ENCODE measurements around the gene EIF4A2. TPM values are rescaled to one million over a fixed set of nuclear protein-coding genes. Genes with fewer than 3 reads are reported as not detected.

Gene EIF4A2
- total RNA-seq, 1 donor from 2014 or later, result 1,764 TPM

DNA sequence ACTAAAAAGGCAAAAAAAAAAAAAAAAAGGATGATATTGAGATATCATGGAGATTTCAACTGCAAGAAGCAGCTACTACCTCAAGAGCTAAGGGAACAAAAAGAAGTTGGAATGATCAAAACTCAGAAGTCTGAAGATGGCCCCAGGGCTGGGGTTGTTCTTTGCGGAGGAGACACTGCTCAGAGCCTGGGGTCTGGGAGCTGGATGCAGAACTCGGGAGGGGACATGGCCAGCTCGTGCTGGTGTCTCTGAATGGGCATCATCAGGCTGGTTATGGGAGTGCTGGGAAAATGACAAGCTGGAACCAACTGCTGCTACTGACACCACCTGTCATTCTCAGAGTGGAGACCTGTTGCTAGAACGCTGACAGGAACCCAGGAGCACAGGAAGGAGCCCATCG is 45.0 kb downstream of the EIF4A2 start:
- no peak overlapping the region for H3K27ac ChIP-seq
- no peak overlapping the region for H2AFZ ChIP-seq (replicated peaks)
- H3K4me3 ChIP-seq, result no peak overlapping the region
- H3F3A ChIP-seq (ENCODE audit: low read depth), result peaks cover 39% of the 10 kb centered on the region
- H3K36me3 ChIP-seq, result no peaks in the 10 kb centered on the region
- H3K79me2 ChIP-seq (ENCODE audit: low read depth), result no peaks in the 10 kb centered on the region
- no peak overlapping the region for H3K27ac Mint-ChIP-seq
- peaks cover 90% of the 10 kb centered on the region for H3K27me3 ChIP-seq
- no peak overlapping the region for H3K9ac ChIP-seq
- H3K4me2 ChIP-seq, result peak overlapping the region; percentile 20
- H3K36me3 Mint-ChIP-seq, result no peaks in the 10 kb centered on the region
- no peak for DNase-seq (ENCODE audit: low spot score)
- H3K9me3 ChIP-seq (ENCODE audit: low read depth), result no peaks in the 10 kb centered on the region
- H3K4me1 ChIP-seq, result peaks cover 34% of the 10 kb centered on the region
- H3K9me3 Mint-ChIP-seq, result peaks cover 5% of the 10 kb centered on the region
- peaks cover 34% of the 10 kb centered on the region for H3K4me1 Mint-ChIP-seq
- H3K27me3 Mint-ChIP-seq (ENCODE audit: insufficient read depth, low read depth), result peaks cover 43% of the 10 kb centered on the region
- H3K4me3 Mint-ChIP-seq, result no peak overlapping the region
- no peak for TF ChIP-seq EZH2 (IDR thresholded peaks at IDR 0.05)
- TF ChIP-seq, protein P1, sequence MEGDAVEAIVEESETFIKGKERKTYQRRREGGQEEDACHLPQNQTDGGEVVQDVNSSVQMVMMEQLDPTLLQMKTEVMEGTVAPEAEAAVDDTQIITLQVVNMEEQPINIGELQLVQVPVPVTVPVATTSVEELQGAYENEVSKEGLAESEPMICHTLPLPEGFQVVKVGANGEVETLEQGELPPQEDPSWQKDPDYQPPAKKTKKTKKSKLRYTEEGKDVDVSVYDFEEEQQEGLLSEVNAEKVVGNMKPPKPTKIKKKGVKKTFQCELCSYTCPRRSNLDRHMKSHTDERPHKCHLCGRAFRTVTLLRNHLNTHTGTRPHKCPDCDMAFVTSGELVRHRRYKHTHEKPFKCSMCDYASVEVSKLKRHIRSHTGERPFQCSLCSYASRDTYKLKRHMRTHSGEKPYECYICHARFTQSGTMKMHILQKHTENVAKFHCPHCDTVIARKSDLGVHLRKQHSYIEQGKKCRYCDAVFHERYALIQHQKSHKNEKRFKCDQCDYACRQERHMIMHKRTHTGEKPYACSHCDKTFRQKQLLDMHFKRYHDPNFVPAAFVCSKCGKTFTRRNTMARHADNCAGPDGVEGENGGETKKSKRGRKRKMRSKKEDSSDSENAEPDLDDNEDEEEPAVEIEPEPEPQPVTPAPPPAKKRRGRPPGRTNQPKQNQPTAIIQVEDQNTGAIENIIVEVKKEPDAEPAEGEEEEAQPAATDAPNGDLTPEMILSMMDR (IDR thresholded peaks at IDR 0.05), result no peak
- no peak for TF ChIP-seq EZH2phosphoT487 (IDR thresholded peaks at IDR 0.05)
- peaks cover 10% of the 10 kb centered on the region for H4K20me1 ChIP-seq (ENCODE audit: low read depth)

DNA sequence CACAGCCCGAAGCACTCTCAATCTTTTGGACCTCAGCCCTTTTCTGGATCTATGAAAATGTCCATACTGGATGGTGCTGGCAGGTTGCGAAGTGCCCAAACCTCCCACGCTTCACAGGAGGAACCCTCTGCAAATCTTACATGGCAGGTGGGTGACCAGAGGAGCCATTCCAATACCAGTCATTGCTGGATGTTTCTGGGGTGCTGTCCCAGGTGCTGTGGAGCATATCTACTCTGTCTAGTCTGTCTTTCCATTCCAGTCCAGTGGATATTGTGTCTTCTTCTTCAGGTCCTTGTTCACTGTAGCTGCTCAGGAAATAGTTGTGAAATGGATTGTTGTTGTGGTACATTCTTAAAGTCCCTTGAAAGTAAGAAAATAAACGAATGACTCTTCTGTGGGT is 48.4 kb downstream of the EIF4A2 start:
- H3K9me3 ChIP-seq (ENCODE audit: low read depth), result no peaks in the 10 kb centered on the region
- H3K27me3 ChIP-seq, result peaks cover 62% of the 10 kb centered on the region
- TF ChIP-seq, protein P1 (IDR thresholded peaks at IDR 0.05), result no peak
- TF ChIP-seq EZH2 (IDR thresholded peaks at IDR 0.05), result no peak
- TF ChIP-seq EZH2phosphoT487 (IDR thresholded peaks at IDR 0.05), result no peak
- no peaks in the 10 kb centered on the region for H3K36me3 ChIP-seq
- peaks cover 11% of the 10 kb centered on the region for H3F3A ChIP-seq (ENCODE audit: low read depth)
- no peaks in the 10 kb centered on the region for H3K36me3 Mint-ChIP-seq
- no peak overlapping the region for H3K4me2 ChIP-seq
- H3K79me2 ChIP-seq (ENCODE audit: low read depth), result no peaks in the 10 kb centered on the region
- H3K4me1 ChIP-seq, result peaks cover 8% of the 10 kb centered on the region
- H3K27ac ChIP-seq, result no peak overlapping the region
- no peak overlapping the region for H3K9ac ChIP-seq
- H3K4me3 Mint-ChIP-seq, result no peak overlapping the region
- peaks cover 8% of the 10 kb centered on the region for H3K4me1 Mint-ChIP-seq
- no peak for DNase-seq (ENCODE audit: low spot score)
- no peak overlapping the region for H3K4me3 ChIP-seq
- H3K27me3 Mint-ChIP-seq (ENCODE audit: insufficient read depth, low read depth), result peaks cover 34% of the 10 kb centered on the region
- H3K9me3 Mint-ChIP-seq, result peaks cover 5% of the 10 kb centered on the region
- H3K27ac Mint-ChIP-seq, result no peak overlapping the region
- no peak overlapping the region for H2AFZ ChIP-seq (replicated peaks)
- no peaks in the 10 kb centered on the region for H4K20me1 ChIP-seq (ENCODE audit: low read depth)

DNA sequence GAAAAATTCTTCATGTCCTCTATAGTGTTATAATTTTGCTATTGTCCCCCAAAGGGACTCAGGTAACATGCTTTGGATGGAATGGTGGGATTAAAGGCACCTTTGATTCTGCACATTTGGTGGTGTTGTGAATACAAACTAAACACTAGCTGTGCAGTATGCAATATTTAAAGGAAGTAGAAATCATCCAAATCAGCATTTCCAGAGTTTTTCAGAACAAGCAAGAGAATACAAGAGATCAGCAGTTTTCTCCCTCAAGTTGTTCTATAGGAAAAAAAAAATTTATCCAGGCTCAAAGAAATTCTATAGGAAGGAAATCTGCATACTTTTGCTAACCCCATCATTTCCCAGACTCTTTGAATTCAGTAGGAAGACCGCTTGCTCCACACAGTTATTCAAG is 48.9 kb downstream of the EIF4A2 start:
- H3K27ac ChIP-seq, result no peak overlapping the region
- H3K27me3 ChIP-seq, result peaks cover 58% of the 10 kb centered on the region
- TF ChIP-seq EZH2phosphoT487 (IDR thresholded peaks at IDR 0.05) (no peak), EZH2 (IDR thresholded peaks at IDR 0.05) (no peak)
- TF ChIP-seq, protein P1 (IDR thresholded peaks at IDR 0.05), result no peak
- Mint-ChIP-seq H3K36me3 (no peaks in the 10 kb centered on the region), H3K27ac (no peak overlapping the region), H3K9me3 (peaks cover 5% of the 10 kb centered on the region), H3K27me3 (ENCODE audit: insufficient read depth, low read depth) (peaks cover 34% of the 10 kb centered on the region), H3K4me1 (peaks cover 8% of the 10 kb centered on the region), H3K4me3 (no peak overlapping the region)
- H3F3A ChIP-seq (ENCODE audit: low read depth), result peaks cover 11% of the 10 kb centered on the region
- H3K79me2 ChIP-seq (ENCODE audit: low read depth), result no peaks in the 10 kb centered on the region
- H3K4me1 ChIP-seq, result peaks cover 8% of the 10 kb centered on the region
- H3K36me3 ChIP-seq, result no peaks in the 10 kb centered on the region
- DNase-seq (ENCODE audit: low spot score), result no peak
- H3K9ac ChIP-seq, result no peak overlapping the region
- H2AFZ ChIP-seq (replicated peaks), result no peak overlapping the region
- H3K9me3 ChIP-seq (ENCODE audit: low read depth), result no peaks in the 10 kb centered on the region
- H3K4me3 ChIP-seq, result no peak overlapping the region
- H3K4me2 ChIP-seq, result no peak overlapping the region
- H4K20me1 ChIP-seq (ENCODE audit: low read depth), result no peaks in the 10 kb centered on the region

MicroRNAs within 50 kb of the gene (microRNA counts, 767-probe panel; counts per million panel counts)
- 460 counts per million, percentile 90 among the panel's probes with 10 or more counts for microRNA hsa-miR-1248

Small RNA genes lying within 50 kb of the gene (microRNA-seq; reads per million reads assigned to microRNA genes)
- gene MIR1248, result 3.6 reads per million, percentile 18 among the genes with 10 or more reads in this experiment

Small RNA genes lying within 50 kb of the gene (small RNA-seq; reads per million reads assigned to genes)
- gene RF00092 (not detected), gene RNU6-1105P (not detected), gene SNORA4 (not detected), gene SNORA63 (not detected), gene SNORA81 (not detected), gene SNORD2 (not detected)

Other genes with a start within 250 kb of the EIF4A2 start
- 1.1 and 1.4 TPM in 2 replicates for gene CRYGS, start 239.2 kb upstream of the EIF4A2 start, total RNA-seq (ENCODE audit: low replicate concordance)
- 16.8 and 21.1 TPM in 2 replicates for gene TBCCD1, start 216.2 kb upstream of the EIF4A2 start, total RNA-seq (ENCODE audit: low replicate concordance)
- gene DNAJB11, start 212.9 kb upstream of the EIF4A2 start, total RNA-seq (ENCODE audit: low replicate concordance), result 52.7 and 73.0 TPM in 2 replicates
- not detected in 2 replicates for gene AHSG, start 170.5 kb upstream of the EIF4A2 start, total RNA-seq (ENCODE audit: low replicate concordance)
- not detected in 2 replicates for gene FETUB, start 143.2 kb upstream of the EIF4A2 start, total RNA-seq (ENCODE audit: low replicate concordance)
- not detected in 2 replicates for gene HRG, start 117.6 kb upstream of the EIF4A2 start, total RNA-seq (ENCODE audit: low replicate concordance)
- gene KNG1, start 66.2 kb upstream of the EIF4A2 start, total RNA-seq (ENCODE audit: low replicate concordance), result not detected in 2 replicates
- 127 and 187 TPM in 2 replicates for gene RFC4, start 22.9 kb downstream of the EIF4A2 start, total RNA-seq (ENCODE audit: low replicate concordance)
- gene ADIPOQ, start 59.1 kb downstream of the EIF4A2 start, total RNA-seq (ENCODE audit: low replicate concordance), result not detected in 2 replicates
- 27.3 and 39.2 TPM in 2 replicates for gene ST6GAL1, start 146.9 kb downstream of the EIF4A2 start, total RNA-seq (ENCODE audit: low replicate concordance)

Data from neural progenitor cell (in vitro differentiated cells).